ENCODE measurements around the gene LAMA2. TPM values are rescaled to one million over a fixed set of nuclear protein-coding genes. Genes with fewer than 3 reads are reported as not detected.

Gene LAMA2
- total RNA-seq, 1 donor from 2014 or later, result 54.0 TPM

- H3K9me3 Mint-ChIP-seq, result no peaks in the 10 kb centered on the region
- H3K36me3 Mint-ChIP-seq, result no peaks in the 10 kb centered on the region
- H3K4me3 Mint-ChIP-seq, result no peak overlapping the region
- no peak for DNase-seq (ENCODE audit: extremely low spot score, unreplicated experiment)
- TF ChIP-seq, protein P1, sequence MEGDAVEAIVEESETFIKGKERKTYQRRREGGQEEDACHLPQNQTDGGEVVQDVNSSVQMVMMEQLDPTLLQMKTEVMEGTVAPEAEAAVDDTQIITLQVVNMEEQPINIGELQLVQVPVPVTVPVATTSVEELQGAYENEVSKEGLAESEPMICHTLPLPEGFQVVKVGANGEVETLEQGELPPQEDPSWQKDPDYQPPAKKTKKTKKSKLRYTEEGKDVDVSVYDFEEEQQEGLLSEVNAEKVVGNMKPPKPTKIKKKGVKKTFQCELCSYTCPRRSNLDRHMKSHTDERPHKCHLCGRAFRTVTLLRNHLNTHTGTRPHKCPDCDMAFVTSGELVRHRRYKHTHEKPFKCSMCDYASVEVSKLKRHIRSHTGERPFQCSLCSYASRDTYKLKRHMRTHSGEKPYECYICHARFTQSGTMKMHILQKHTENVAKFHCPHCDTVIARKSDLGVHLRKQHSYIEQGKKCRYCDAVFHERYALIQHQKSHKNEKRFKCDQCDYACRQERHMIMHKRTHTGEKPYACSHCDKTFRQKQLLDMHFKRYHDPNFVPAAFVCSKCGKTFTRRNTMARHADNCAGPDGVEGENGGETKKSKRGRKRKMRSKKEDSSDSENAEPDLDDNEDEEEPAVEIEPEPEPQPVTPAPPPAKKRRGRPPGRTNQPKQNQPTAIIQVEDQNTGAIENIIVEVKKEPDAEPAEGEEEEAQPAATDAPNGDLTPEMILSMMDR (conservative IDR thresholded peaks at IDR 0.05), result no peak
- H3K4me1 Mint-ChIP-seq (ENCODE audit: unreplicated experiment), result peaks cover 18% of the 10 kb centered on the region
- H3K27ac Mint-ChIP-seq, result no peak overlapping the region
- peaks cover 38% of the 10 kb centered on the region for H3K27me3 Mint-ChIP-seq
Measured at GRCh38 chr6:129206821-129207220, 323.9 kb downstream of the LAMA2 start.

- H3K4me1 Mint-ChIP-seq (ENCODE audit: unreplicated experiment), result peaks cover 18% of the 10 kb centered on the region
- H3K27me3 Mint-ChIP-seq, result peaks cover 37% of the 10 kb centered on the region
- H3K4me3 Mint-ChIP-seq, result no peak overlapping the region
- TF ChIP-seq, protein P1 (conservative IDR thresholded peaks at IDR 0.05), result no peak
- DNase-seq (ENCODE audit: extremely low spot score, unreplicated experiment), result no peak
- no peaks in the 10 kb centered on the region for H3K36me3 Mint-ChIP-seq
- H3K9me3 Mint-ChIP-seq, result no peaks in the 10 kb centered on the region
- no peak overlapping the region for H3K27ac Mint-ChIP-seq
Measured at GRCh38 chr6:129207832-129208231, 324.9 kb downstream of the LAMA2 start.

DNA sequence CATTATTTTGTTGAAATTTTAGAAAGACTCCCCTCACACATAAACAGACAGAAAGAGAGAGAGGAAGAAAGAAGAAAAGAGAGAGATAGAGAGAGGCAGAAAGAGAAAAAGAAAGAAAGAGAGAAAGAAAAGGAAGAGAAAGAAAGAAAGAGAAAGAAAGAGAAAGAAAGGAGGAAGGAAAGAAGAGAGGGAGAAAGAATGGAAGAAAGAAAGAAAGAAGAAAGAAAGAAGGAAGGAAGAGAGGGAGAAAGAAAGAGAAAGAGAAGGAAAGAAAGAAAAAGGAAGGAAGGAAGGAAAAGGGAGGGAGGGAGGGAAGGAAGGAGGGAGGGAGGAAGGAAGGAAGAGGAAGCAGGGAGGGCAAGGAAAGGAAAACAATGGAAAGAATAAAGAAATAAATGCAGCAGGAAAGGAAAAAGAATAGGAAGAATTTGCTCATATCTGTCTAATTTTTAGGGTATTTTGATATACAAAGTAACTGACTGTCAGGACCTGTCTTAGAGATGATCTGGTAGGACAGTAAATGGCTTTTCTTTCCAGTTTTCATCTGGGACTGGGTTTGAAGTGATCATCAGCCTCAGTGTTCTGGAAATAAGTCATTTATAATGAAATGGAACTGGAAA lies 325.6 kb downstream of the LAMA2 start:
- H3K4me3 Mint-ChIP-seq, result no peak overlapping the region
- peaks cover 32% of the 10 kb centered on the region for H3K27me3 Mint-ChIP-seq
- no peak overlapping the region for H3K27ac Mint-ChIP-seq
- DNase-seq (ENCODE audit: extremely low spot score, unreplicated experiment), result no peak
- TF ChIP-seq, protein P1 (conservative IDR thresholded peaks at IDR 0.05), result no peak
- peaks cover 18% of the 10 kb centered on the region for H3K4me1 Mint-ChIP-seq (ENCODE audit: unreplicated experiment)
- H3K36me3 Mint-ChIP-seq, result no peaks in the 10 kb centered on the region
- no peaks in the 10 kb centered on the region for H3K9me3 Mint-ChIP-seq

DNA sequence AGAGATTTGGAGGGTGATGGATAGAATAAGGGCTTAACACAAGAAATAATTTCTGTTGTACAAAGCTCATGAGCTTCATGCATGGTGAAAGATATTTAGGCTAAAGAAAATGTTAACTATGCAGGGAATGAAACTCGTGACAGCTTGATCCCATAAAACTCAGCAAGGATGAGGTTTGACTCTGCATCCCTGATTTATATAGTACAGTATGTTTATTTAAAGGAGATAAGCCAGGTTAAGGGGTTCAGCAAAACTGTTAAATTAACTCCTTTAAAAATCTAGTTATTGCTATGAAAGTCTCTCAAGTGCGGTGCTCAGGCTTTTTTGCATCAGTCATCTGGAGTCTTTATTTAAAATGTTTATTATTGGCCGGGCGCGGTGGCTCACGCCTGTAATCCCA lies 326.4 kb downstream of the LAMA2 start:
- DNase-seq (ENCODE audit: extremely low spot score, unreplicated experiment), result no peak
- peaks cover 32% of the 10 kb centered on the region for H3K27me3 Mint-ChIP-seq
- TF ChIP-seq, protein P1 (conservative IDR thresholded peaks at IDR 0.05), result no peak
- H3K27ac Mint-ChIP-seq, result no peak overlapping the region
- H3K4me1 Mint-ChIP-seq (ENCODE audit: unreplicated experiment), result peaks cover 18% of the 10 kb centered on the region
- H3K36me3 Mint-ChIP-seq, result peaks cover 2% of the 10 kb centered on the region
- H3K9me3 Mint-ChIP-seq, result no peaks in the 10 kb centered on the region
- H3K4me3 Mint-ChIP-seq, result no peak overlapping the region

DNA sequence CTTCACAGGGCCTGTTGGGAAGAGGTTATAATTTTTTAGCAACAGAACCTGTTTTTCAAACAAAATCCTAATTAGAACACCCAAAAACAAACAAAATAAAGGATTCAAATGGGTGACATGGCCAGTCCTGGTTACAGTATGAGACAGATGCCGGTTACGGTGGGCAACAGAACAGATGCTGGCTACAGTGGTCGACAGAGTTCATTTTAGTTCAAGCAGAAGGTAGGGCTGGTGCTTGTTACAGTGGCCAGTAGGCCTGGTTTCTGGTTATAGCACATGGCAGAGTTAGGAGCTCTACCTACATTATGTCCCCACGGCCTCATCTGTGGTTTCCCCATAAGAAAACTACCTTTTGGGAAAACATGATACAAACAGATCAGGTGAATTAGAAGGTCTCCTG lies 327.7 kb downstream of the LAMA2 start:
- no peak for DNase-seq (ENCODE audit: extremely low spot score, unreplicated experiment)
- Mint-ChIP-seq H3K27ac (no peak overlapping the region), H3K27me3 (peaks cover 32% of the 10 kb centered on the region), H3K9me3 (no peaks in the 10 kb centered on the region), H3K4me3 (no peak overlapping the region), H3K4me1 (ENCODE audit: unreplicated experiment) (peaks cover 18% of the 10 kb centered on the region), H3K36me3 (peaks cover 4% of the 10 kb centered on the region)
- TF ChIP-seq, protein P1 (conservative IDR thresholded peaks at IDR 0.05), result no peak

Measured in type B pancreatic cell (in vitro differentiated cells).